Midbrain (tissue), 1 donor: ENCODE data around the gene FGF11.
"Not testable (repeated sequence)": the region's sequence is repeated elsewhere in the genome, so short reads cannot be mapped to it uniquely, and the experiment has no call there.

ENCODE experiments used
- DNase-seq: peaks from one replicate; lab custom pipeline; 2025; lab: John Stamatoyannopoulos, UW

The FGF11 gene

DNA sequence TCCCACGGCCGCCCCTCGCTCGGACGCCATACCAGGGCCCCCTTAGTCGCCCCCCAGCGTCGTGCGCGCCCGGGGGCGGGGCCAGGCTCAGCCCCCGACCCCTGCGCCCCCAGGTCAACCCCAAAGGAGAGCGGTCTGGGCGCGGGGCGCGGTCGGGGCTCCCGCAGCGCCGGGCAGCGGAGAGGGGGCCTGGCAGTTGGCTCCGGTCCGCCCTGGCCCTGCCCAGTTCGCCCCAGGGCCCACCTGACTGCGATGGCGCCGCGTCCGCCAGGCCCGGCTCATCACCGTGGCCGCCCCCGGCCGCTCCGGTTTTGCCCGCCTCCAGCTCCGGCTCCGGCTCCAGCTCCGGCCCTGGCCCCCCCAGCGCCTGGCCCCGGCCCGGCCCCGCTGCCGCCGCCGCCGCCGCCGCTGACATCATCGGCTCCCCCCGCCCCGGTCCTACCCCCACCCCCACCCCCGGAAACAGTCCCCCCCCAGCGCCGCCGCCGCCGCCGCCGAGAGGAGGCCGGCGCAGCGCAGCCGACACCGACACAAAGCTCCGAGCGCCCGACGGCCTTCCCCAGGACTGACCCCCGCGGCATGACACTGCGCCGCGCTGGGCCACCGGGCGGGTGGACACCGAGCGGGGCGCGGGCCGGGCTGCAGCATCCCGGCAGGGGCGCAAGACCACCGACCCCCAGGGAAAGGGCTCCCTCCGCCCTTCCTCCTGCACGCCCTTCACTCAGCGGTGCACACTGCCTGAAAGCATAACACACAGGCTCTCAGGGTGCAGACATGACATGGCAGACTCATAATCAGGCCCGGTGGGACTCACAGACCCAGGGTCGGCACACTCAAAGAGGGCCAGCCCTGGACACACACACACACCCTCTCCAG, 40.1 kb downstream of the FGF11 start, which contains the start of gene ZBTB4:
ZBTB4 (minus strand) TSS at position 419 of the 876 bp plus-strand sequence. CDS start 12,830 bp downstream, outside the sequence.
- DNase-seq = peak; percentile 47

DNA sequence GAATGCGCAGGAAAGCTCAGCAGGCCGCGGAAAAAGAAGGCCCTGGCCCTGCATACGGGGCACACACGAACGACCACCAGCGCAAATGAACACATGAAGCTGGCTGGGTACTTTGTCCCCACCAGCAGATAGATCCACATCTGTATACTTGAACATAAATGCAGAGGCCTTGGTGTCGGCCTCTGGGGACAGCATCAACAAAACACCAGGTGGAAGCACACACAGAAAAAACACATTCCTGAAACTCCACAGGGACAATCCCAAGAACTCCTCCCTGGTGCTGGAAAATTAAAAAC, 40.7 kb downstream of the FGF11 start:
- DNase-seq = no peak

DNA sequence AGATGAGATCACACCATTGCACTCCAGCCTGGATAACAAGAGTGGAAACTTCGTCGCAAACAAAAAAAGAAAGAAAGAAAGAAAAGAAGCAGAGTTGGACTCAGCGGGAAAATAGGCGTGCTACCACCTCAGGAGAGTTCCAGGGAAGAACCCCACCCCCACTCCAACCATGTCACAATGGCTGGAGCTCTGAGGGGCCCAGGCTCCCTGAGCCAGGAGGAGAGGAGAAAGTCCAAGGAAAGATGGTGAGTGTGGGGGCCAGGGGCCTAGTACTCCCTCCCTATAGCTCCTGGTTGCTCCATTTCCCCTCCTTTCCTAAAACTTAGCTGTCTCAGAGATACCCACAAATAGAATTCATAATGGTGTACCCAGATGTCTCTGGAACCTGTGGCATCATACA, 42.0 kb downstream of the FGF11 start, which contains the start of gene SLC35G6:
SLC35G6 (plus strand) TSS at position 172 of the 400 bp plus-strand sequence; CDS start at position 243, 71 bp downstream.
- not testable (repeated sequence) for DNase-seq

DNA sequence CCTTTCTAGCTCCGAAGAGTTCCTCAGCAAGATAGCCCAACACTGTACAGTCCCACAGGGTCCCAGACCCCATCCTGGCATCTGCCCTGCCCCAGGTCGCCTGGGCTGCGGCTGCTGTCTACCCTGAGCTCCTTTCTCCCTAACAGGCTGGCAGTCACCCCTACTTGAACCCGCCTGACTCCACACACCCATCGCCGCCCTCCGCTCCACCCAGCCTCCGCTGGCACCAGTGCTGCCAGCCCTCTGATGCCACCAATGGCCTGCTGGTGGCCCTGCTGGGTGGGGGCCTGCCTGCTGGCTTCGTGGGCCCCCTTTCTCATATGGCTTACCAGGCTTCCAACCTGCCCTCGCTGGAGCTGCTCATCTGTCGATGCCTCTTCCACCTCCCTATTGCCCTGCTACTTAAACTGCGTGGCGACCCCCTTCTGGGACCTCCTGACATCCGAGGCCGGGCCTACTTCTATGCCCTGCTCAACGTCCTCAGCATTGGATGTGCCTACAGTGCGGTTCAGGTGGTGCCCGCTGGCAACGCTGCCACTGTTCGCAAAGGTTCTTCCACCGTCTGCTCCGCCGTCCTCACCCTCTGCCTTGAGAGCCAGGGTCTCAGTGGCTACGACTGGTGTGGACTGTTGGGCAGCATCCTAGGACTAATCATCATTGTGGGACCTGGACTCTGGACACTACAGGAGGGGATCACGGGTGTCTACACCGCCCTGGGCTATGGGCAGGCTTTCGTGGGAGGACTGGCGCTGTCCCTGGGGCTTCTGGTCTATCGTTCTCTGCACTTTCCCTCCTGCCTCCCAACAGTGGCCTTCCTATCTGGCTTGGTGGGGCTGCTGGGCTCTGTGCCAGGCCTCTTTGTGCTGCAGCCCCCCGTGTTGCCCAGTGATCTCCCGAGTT, 42.8 kb downstream of the FGF11 start:
- DNase-seq = not testable (repeated sequence)

DNA sequence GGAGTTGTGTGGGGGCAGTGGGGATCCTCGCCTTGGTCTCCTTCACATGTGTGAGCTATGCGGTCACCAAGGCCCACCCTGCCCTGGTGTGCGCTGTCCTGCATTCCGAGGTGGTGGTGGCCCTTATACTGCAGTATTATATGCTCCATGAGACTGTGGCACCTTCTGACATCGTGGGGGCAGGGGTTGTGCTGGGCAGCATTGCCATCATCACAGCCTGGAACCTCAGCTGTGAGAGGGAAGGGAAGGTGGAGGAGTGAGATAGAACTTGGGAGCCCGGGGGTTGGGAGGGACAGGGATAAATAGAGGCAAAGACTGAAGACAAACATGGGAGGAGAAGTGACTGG, 43.4 kb downstream of the FGF11 start:
- DNase-seq = not testable (repeated sequence)

DNA sequence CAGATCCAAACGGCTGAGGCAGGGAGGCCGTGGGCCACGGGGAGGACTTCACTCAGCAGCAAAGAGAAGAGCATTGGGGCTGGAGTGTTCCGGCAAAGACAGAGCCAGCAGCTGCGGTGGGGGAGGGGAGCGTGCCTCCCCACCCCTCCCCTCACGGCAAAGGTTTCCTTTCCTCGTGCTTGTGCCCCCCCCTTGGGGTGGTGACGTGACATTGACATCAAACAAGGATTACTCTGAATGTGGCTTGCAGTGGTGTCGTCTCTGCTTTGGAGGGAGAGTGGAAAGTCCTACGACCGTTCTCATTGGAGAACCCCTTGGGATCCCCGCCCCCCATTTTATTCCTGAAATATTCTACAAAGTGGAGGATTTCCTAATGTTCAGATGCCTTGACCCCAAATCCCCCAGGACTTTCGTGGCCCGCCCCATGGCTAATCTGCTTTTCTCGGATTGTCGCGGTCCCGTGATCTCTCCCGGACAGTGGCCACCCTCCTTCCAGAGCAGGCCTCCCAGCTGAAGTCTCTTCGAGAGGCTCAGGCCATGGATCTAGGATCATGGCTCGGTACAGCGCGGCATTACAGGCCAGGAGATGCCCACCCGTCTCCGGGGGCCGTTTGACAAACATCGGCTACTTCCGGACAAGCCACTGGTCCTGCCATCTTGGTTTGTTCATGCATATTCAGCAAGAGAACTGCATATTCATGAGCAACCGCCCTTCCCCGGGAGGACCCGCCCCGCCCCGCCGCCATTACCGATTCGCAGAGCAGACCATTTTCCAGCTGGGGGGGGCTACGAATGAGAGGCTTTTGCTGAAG, 44.1 kb downstream of the FGF11 start:
- DNase-seq = peak; percentile 96

DNA sequence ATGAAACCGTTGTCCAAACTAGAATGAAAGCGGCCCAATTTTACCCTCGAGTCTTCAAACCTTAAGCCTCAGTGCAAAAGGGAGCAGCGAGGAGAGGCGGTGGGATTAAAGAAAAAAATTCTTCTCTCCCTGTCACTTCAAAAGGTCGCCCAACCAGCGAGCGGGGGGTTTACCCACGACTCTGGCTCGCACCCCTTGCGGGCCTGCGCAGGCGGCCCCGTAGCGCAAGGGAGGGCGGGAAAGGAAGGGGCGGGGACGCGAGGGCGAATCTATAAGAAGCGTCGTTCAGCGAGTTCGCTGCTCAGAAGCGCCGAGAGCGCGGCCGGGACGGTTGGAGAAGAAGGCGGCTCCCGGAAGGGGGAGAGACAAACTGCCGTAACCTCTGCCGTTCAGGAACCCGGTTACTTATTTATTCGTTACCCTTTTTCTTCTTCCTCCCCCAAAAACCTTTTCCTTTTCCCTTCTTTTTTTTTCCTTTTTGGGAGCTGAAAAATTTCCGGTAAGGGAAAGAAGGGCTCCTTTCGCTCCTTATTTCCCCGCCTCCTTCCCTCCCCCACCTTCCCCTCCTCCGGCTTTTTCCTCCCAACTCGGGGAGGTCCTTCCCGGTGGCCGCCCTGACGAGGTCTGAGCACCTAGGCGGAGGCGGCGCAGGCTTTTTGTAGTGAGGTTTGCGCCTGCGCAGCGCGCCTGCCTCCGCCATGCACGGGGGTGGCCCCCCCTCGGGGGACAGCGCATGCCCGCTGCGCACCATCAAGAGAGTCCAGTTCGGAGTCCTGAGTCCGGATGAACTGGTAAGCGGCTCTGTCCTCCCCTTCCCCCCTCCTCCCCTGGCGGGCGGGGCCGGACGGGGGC, 45.0 kb downstream of the FGF11 start, which contains the start of gene POLR2A:
POLR2A (plus strand) TSS at position 300 of the 852 bp plus-strand sequence.
- DNase-seq = peak; percentile 99

DNA sequence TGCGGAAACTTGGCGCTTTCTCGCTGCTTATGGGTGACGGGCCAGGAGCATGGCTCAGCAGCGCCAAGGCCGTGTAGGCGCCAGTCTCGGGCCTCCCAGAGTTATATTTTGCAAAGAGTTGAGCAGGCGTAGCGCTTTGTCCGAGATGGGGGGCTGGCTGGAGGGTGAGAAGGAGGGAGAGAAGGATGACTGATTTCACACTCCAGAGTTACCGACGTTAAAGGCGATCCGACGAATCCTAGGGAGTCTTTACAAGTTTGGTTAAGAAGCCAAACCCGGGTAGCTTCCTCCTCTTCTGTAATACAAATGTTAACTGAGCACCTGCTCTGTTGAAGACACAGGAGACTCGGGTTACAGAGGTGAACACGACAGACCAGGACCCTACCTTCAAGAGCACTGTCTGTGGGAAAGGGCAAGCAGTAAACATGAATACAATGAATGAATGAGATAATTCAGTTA, 45.6 kb downstream of the FGF11 start:
- no peak for DNase-seq

DNA sequence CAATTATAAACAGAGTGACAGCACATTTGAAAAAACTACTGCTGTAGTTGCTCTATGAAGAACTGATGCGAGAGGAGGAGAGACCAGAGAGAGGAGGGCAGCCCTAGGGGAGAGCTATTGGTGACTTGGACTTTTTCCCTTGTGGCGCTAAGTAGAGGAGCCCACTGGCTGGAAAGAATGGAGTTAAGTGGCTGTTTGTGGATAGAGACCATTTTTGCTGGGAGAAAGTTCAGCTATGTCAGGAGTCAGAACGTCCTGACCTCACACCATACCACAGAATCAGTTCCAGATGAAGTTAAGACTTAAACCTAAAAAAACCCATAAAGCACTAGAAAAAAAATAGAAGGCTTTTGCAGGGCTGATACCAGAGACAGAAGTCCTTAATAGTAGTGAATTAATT, 46.9 kb downstream of the FGF11 start:
- DNase-seq = no peak

DNA sequence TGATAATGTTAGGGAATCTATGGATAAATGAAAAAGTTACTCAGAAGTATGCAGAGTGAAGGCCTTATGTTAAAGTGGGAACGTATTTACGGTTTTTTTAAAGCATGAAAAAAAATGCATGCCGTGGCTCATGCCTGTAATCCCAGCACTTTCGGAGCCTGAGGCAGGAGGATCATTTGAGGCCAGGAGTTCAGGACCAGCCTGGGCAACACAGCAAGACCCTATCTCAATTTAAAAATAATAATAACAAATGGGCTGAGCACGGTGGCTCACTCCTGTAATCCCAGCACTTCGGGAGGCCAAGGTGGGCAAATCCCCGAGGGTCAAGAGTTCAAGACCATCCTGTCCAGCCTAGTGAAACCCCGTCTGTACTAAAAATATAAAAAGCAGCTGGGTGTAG, 50.8 kb downstream of the FGF11 start:
- DNase-seq = no peak

DNA sequence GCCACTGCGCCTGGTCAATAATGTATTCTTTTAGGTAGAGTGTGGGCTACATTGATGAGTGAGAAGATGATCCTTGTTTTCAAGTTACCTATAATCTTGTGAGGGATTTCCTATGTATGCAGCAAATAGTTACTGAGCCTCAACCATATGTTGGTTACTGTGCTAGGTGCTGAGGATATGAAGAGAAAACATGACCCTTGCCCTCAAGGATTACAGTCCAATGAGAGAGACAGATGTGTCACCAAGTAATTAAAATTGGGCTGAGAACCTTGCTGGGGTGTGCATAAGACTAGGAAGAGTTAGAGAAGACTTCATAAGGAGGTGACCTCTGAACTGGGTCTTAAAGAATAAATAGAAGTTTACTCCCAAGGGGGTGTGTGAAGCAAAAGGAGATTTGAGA, 52.3 kb downstream of the FGF11 start:
- no peak for DNase-seq

DNA sequence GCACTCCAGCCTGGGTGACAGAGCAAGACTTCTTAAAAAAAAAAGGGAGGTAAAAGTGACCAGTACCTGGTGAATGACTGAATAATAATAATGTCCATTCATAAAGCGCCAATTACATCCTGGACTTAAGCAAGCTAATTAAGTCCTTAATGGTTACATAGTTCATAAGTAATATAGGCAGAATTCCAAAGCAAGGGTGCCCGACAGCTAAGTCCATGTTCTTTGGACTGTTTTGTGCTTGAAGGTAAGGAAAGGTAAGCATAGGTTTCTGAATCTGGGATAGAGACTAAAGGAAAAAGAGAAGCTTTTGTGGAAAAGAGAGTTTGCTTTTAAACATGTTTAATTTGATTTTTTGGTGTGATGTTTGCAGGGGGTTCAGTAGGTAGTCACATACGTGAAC, 54.6 kb downstream of the FGF11 start:
- no peak for DNase-seq
